HPDE6-E6E7 (cell line): Measurements from ENCODE around the gene THOC5.
A peak's percentile ranks its signal among the peaks of the same experiment; 100 is the strongest.

Source experiments
- DNase-seq: peaks from one replicate; pipeline ENCODE4 v3.0.0; 2011; ENCODE audit warnings: missing footprints; ENCODE audit errors: extremely low spot score

The THOC5 gene

GRCh38 chr22:29478326-29479276 is 75.0 kb downstream of the THOC5 start:
- no peak for DNase-seq

- no peak for DNase-seq
These were observed 75.7 kb downstream of the THOC5 start for GRCh38 chr22:29477723-29478318.

GRCh38 chr22:29476116-29476515 is 77.4 kb downstream of the THOC5 start:
- no peak for DNase-seq

- DNase-seq, result no peak
These were observed 78.0 kb downstream of the THOC5 start for GRCh38 chr22:29475550-29475949.

GRCh38 chr22:29473001-29473400 is 80.6 kb downstream of the THOC5 start:
- DNase-seq, result no peak

DNA sequence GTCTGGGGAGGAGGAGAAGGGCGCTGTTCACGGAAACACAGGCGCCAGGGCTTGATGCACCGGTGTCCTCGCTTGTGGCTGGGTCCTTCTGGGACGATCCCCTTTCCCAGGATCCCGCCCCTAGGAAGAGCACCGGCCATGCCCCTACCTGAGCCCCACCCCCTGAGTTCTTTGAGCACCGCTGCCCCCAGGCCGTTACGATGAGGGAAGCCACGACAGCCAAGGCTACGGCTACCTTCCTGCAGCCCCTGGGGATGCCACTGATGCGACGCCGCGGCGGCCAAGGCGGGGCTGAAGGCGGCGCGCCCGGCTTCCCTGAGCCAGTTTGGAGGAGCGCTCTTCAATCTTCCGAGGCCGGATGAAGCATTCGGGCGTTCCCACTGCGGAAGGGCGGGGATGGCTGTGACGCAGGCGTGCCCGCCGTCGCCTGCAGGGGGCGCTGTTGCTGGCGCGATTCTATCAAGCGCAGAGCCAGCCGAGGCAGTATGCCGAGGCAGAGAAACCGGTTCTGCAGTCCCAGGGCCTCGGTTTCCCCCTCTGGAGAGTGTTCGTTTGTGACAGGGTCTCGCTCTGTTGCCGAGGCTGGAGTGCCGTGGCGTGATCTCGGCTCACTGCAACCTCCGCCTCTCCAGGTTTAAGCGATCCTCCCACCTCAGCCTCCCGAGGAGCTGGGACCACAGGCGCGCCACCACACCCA is 83.2 kb downstream of the THOC5 start:
- no peak for DNase-seq

GRCh38 chr22:29469755-29470154 is 83.8 kb downstream of the THOC5 start:
- no peak for DNase-seq

- no peak for DNase-seq
These were observed 89.0 kb downstream of the THOC5 start for GRCh38 chr22:29464581-29464980.

GRCh38 chr22:29463629-29464028 is 89.9 kb downstream of the THOC5 start:
- no peak for DNase-seq

GRCh38 chr22:29461263-29461662 is 92.3 kb downstream of the THOC5 start:
- no peak for DNase-seq

- no peak for DNase-seq
These were observed 93.8 kb downstream of the THOC5 start for GRCh38 chr22:29459773-29460172.

- no peak for DNase-seq
These were observed 95.0 kb downstream of the THOC5 start for GRCh38 chr22:29458551-29458950.

GRCh38 chr22:29457730-29458129 is 95.8 kb downstream of the THOC5 start:
- peak; percentile 70 for DNase-seq

DNA sequence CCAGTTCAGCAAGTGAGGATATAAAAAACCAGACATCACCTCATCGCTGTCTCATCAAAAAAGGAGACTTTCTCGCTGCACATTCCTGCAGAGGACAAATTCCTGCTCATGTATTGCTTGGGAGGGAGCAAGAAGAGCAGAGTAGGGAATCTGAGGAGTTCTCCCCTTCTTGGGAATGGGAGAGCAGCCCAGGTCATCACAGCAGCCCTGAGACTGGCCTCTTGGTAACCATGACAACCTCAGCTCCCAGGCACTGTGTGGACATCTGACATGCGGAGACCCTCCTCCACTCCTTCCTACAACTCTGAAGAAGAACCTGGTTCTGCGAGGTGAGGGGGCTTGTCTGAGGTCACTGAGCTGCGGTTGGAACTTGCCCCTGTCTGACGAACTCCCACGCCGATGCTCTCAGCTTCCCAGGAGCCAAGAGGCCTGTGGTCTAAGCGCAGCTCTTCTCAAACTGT is 97.3 kb downstream of the THOC5 start:
- DNase-seq, result no peak
